Activated B cell treated with CpG ODN at 0.5 μM for 24 hours (primary cell): ENCODE data around the gene APBB2. TPM values are rescaled to one million over a fixed set of nuclear protein-coding genes. Genes with fewer than 3 reads are reported as not detected.
"Not testable (repeated sequence)": the region's sequence is repeated elsewhere in the genome, so short reads cannot be mapped to it uniquely, and the experiment has no call there.

Source experiments
- ATAC-seq: fragments of 200-7000 bp; cut with Tn5 transposase; one replicate; pipeline ENCODE4 v1.10.0; 2021; ENCODE audit warnings: low read depth, mild to moderate bottlenecking, moderate library complexity
- CTCF ChIA-PET: fragments of 350-600 bp; sonication (Branson Sonifier 250); formaldehyde crosslinking; loops from one replicate; lab custom pipeline; 2021; ENCODE audit warnings: antibody characterized with exemption; lab: Charles Lee
- POLR2A ChIA-PET: fragments of 350-600 bp; sonication (Branson Sonifier 250); formaldehyde crosslinking; loops from one replicate; lab custom pipeline; 2021; ENCODE audit warnings: antibody characterized with exemption; lab: Charles Lee
- DNase-seq: peaks from one replicate; pipeline ENCODE4 v3.0.0; 2022
- H3K27ac Mint-ChIP-seq: one replicate; pipeline ENCODE4 v1.8.0; 2020; ENCODE audit warnings: mixed read lengths
- H3K27me3 Mint-ChIP-seq: one replicate; pipeline ENCODE4 v1.8.0; 2021; ENCODE audit warnings: mixed read lengths
- H3K36me3 Mint-ChIP-seq: one replicate; pipeline ENCODE4 v1.8.0; 2021; ENCODE audit warnings: low read depth, mixed read lengths
- H3K4me1 Mint-ChIP-seq: one replicate; pipeline ENCODE4 v1.8.0; 2021; ENCODE audit warnings: mixed read lengths
- H3K4me3 Mint-ChIP-seq: one replicate; pipeline ENCODE4 v1.8.0; 2020; ENCODE audit warnings: mild to moderate bottlenecking, mixed read lengths
- H3K9me3 Mint-ChIP-seq: one replicate; pipeline ENCODE4 v1.8.0; 2020; ENCODE audit warnings: mixed read lengths
- intact Hi-C: fragments of 100-400 bp; cut with micrococcal nuclease; formaldehyde crosslinking; loops from one replicate; pipeline ENCODE4 v1.15.1; 2024
- total RNA-seq: library from RNA; stranded (reverse); gene quantifications from 2 replicates; pipeline ENCODE4 v1.2.3, GENCODE V29; 2022
- TF ChIP-seq, protein P1 (sequence below): fragments of 200-600 bp; IDR thresholded peaks from one replicate; pipeline ENCODE4 v1.8.0; 2022; ENCODE audit warnings: antibody characterized with exemption, mild to moderate bottlenecking

APBB2 gene
- total RNA-seq, 1 donor from 2014 or later, result 3.7 TPM

DNA sequence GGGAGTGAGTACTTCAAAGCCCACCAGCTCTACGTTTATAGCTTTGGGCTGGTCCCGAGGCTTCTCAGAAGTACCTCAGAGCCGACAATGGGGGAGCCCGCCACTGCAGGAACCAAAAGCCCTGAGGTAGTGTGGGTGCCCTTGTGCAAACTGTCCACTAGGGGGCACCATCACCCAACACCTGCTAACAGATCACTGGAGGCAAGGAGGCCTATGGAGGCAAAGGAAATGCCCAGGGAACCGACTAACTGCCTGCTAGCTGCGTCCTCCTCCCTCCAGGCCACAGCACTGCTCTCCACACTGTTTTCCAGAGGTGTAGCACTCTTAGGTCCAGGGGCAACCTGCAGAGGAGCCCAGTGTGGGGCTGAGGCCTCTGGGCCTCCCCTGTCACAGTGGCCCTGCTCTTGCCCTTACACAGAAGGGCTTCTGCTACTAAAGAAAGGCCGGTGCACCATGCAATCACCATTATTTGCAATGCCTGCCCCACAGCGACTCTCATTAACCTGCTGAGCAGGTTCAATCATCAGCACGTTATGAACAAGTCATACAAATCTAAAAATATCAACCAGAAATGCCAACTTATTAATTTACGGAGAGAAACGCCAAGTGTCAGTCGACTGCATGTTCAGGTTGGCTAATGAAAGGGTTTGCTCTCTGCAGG, 305.5 kb downstream of the APBB2 start:
- peaks cover 12% of the 10 kb centered on the region for H3K4me1 Mint-ChIP-seq
- ChIA-PET POLR2A (no interaction called here), CTCF (interaction anchor here (1.1 to 1.2 kb wide), 2 partner anchors 18 to 19 kb away, joined by 3 to 4 read pairs; no protein-coding TSS in a partner anchor)
- H3K4me3 Mint-ChIP-seq, result peak overlapping the region; percentile 5
- DNase-seq (peak; percentile 31), ATAC-seq (peak; percentile 78)
- TF ChIP-seq, protein P1, sequence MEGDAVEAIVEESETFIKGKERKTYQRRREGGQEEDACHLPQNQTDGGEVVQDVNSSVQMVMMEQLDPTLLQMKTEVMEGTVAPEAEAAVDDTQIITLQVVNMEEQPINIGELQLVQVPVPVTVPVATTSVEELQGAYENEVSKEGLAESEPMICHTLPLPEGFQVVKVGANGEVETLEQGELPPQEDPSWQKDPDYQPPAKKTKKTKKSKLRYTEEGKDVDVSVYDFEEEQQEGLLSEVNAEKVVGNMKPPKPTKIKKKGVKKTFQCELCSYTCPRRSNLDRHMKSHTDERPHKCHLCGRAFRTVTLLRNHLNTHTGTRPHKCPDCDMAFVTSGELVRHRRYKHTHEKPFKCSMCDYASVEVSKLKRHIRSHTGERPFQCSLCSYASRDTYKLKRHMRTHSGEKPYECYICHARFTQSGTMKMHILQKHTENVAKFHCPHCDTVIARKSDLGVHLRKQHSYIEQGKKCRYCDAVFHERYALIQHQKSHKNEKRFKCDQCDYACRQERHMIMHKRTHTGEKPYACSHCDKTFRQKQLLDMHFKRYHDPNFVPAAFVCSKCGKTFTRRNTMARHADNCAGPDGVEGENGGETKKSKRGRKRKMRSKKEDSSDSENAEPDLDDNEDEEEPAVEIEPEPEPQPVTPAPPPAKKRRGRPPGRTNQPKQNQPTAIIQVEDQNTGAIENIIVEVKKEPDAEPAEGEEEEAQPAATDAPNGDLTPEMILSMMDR, result no peak
- no peaks in the 10 kb centered on the region for H3K36me3 Mint-ChIP-seq
- no peak overlapping the region for H3K27ac Mint-ChIP-seq
- intact Hi-C loops, result loop anchor here (10.0 kb wide), 1 partner anchor 534 kb away; no protein-coding TSS in a partner anchor
- H3K9me3 Mint-ChIP-seq, result no peaks in the 10 kb centered on the region
- no peaks in the 10 kb centered on the region for H3K27me3 Mint-ChIP-seq

DNA sequence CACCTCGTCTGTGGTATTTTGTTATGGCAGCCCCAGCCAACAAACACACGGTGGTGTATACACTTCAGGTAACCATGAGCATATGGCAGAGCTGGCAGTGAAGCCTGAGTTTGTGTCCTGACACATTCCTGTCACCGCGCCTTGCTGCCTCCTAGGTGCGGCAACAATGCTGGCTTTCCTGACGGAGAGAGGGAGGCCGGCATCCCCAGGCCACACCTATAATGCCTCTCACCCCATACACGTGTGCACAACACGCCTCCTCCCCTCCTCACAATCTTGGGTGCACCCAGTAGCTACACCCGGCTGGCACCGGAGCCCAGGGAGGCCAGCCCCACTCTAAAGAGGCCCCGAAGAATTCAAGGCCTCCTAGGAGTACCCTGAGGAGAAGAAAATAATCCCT, 306.0 kb downstream of the APBB2 start:
- Mint-ChIP-seq H3K4me1 (peaks cover 12% of the 10 kb centered on the region), H3K4me3 (no peak overlapping the region), H3K36me3 (no peaks in the 10 kb centered on the region), H3K27ac (no peak overlapping the region), H3K9me3 (no peaks in the 10 kb centered on the region), H3K27me3 (no peaks in the 10 kb centered on the region)
- DNase-seq (no peak), ATAC-seq (no peak)
- ChIA-PET POLR2A (no interaction called here), CTCF (interaction anchor here (1.1 to 1.2 kb wide), 2 partner anchors 18 to 19 kb away, joined by 3 to 4 read pairs; no protein-coding TSS in a partner anchor)
- intact Hi-C loops, result loop anchor here (10.0 kb wide), 1 partner anchor 533 kb away; no protein-coding TSS in a partner anchor
- TF ChIP-seq, protein P1, result no peak

DNA sequence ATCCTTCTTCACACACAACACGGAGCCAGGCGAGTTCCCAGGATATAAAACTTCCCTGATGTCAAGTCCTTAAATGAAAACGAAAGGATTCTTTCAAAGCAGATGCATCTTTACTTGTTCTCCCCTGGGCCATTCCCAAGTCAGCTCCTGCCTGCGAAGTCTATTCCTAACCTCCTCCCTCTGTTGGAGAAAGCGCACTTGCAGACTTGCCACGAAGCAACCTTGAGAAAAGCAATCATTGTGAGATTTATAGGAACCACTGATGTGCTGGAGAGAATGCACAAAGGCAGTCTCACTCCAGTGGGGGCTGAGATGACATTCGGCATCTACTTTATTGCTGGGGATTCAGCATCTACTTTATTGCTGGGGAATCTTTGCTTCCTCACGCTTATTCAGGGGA, 308.9 kb downstream of the APBB2 start:
- H3K9me3 Mint-ChIP-seq, result no peaks in the 10 kb centered on the region
- ChIA-PET CTCF (no interaction called here), POLR2A (no interaction called here)
- TF ChIP-seq, protein P1, result no peak
- DNase-seq, result no peak
- ATAC-seq, result no peak
- H3K4me3 Mint-ChIP-seq, result no peak overlapping the region
- peaks cover 12% of the 10 kb centered on the region for H3K4me1 Mint-ChIP-seq
- peaks cover 2% of the 10 kb centered on the region for H3K27me3 Mint-ChIP-seq
- intact Hi-C loops, result loop anchor here (10.0 kb wide), 1 partner anchor 531 kb away; no protein-coding TSS in a partner anchor
- no peaks in the 10 kb centered on the region for H3K36me3 Mint-ChIP-seq
- no peak overlapping the region for H3K27ac Mint-ChIP-seq

DNA sequence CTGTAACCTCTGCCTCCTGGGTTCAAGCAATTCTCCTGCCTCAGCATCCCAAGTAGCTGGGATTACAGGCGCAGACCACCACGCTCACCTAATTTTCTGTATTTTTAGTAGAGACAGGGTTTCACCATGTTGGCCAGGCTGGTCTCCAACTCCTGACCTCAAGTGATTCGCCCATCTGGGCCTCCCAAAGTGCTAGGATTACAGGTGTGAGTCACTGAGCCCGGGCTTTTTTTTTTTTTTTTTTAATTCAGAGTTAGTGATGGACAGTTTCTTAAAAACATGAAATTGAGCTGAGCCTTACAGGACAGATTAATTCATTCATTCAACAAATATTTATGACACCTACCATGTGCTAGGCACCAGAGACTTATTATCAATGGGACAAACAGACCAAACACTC, 313.8 kb downstream of the APBB2 start:
- POLR2A ChIA-PET, result not testable (repeated sequence)

DNA sequence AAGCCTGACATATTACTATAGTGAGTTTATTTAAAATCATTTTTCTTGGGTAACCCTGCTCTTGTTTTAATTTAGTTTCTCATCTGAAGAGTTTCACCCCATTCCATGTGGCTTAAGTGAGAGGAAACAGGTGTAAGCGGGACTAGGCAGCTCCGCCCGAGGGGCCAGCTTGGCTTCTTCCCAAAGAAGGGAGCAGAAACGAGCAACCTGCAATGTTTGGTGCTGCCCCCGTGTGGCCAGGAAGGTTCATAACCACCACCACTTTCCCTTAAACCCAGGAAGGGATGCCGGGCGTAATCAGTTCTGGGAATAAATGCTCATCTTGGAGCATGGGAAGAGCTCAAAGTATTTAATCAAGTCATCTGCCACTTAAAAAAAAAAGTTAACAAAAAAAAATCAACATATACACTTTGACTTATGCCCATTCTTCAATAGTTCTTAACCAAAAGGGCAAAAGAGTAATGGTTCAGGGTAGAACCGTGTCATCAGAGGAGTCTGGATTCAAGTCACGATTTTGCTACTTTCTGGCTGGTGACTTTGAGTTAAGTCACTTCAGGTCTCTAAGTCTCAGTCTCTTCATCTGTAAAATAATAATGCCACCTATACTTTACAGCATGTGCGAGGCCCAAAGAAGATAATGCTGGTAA, 316.7 kb downstream of the APBB2 start:
- ATAC-seq, result peak; percentile 67
- TF ChIP-seq, protein P1, result peak; percentile 37
- CTCF ChIA-PET, result interaction anchor here (1.0 to 2.9 kb wide), 13 partner anchors 9 to 163 kb away, joined by 3 to 20 read pairs (median 5); no protein-coding TSS in a partner anchor
- H3K27me3 Mint-ChIP-seq, result peaks cover 2% of the 10 kb centered on the region
- peaks cover 8% of the 10 kb centered on the region for H3K4me1 Mint-ChIP-seq
- POLR2A ChIA-PET, result interaction anchor here (0.7 kb wide), 1 partner anchor 75 kb away, joined by 4 read pairs; no protein-coding TSS in a partner anchor
- no peak overlapping the region for H3K27ac Mint-ChIP-seq
- intact Hi-C loops, result loop anchor here (1.0 kb wide), 3 partner anchors 57 to 840 kb away; no protein-coding TSS in a partner anchor
- no peaks in the 10 kb centered on the region for H3K9me3 Mint-ChIP-seq
- H3K4me3 Mint-ChIP-seq, result peak overlapping the region; percentile 69
- DNase-seq, result peak; percentile 54
- H3K36me3 Mint-ChIP-seq, result no peaks in the 10 kb centered on the region

More for the DNA sequence above, 313.8 kb downstream of the APBB2 start:
- H3K9me3 Mint-ChIP-seq, ATAC-seq, CTCF ChIA-PET, H3K4me3 Mint-ChIP-seq, H3K27me3 Mint-ChIP-seq, H3K36me3 Mint-ChIP-seq, H3K4me1 Mint-ChIP-seq, DNase-seq, H3K27ac Mint-ChIP-seq: not testable (repeated sequence)
- intact Hi-C loops, result loop anchor here (10.0 kb wide), 1 partner anchor 526 kb away; no protein-coding TSS in a partner anchor
